Stimulated activated CD4-positive, alpha-beta T cell treated with anti-CD3 and anti-CD28 coated beads, Interleukin-1b, Interleukin-23, amount 100 ng/mL, for 1 hour (primary cell): ENCODE measurements around the gene SIK2.
A peak's percentile ranks its signal among the peaks of the same experiment; 100 is the strongest.

ENCODE experiments used
- DNase-seq, 2 donors: peaks; one replicate each; pipeline ENCODE4 v3.0.0-alpha.2; 2020; ENCODE audit warnings: low read depth in 2 of 2

SIK2 gene

DNA sequence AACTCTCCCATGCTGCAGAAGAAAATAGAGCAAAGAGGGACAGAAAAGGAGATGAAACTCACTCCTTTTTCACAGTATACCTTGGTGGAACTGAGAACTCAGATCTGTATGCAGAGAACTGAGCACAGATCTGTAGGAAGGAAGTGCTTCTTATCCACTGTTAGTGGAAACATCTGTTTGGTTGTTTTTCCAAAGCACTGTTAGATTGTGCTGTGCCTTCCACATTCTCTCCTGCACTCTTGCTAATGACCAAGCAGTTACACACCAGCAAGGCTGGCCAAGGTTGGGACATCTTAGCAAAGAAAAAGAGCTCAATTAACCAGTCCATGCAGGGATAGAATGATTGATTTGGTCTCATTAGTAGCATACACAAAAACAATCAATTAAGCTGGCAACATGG, 20.1 kb upstream of the SIK2 start:
- DNase-seq, result no peak

DNA sequence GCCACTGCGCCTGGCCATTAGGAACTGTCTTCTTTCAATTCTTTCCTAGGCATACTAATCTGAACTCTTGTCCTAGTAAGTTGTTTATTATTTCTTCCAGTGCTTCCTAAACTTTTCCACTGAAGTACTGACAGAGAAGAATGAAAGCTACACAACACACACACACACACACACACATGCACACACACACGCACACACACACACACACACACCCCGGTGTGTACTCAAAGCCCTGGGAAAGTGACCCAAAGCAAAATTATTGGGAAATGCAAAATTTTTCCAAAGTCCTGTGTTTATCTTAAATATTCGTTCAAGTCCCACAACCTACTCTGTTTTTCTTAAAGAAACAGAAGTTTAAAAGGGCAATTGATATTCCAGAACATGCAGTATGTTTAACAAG, 19.4 kb upstream of the SIK2 start:
- no peak for DNase-seq

DNA sequence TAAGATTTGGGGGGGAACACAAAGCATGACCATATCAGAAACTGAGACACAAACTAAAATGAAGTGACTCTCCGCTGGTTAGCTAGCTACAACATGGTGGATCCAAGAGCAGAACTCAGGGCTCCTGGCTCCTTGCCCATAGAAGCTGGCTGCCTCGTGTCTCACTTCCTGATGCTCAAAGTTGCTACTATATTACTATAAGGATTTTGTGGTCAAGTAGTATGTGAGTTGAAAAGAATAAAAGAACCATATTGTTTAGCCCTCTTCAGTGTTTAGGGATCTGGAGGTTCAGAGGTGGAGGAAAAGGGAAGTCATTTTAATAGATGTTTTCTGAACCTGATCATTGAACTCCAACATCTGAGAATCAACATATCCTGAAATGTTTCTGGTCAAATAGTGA, 16.9 kb upstream of the SIK2 start:
- no peak for DNase-seq

DNA sequence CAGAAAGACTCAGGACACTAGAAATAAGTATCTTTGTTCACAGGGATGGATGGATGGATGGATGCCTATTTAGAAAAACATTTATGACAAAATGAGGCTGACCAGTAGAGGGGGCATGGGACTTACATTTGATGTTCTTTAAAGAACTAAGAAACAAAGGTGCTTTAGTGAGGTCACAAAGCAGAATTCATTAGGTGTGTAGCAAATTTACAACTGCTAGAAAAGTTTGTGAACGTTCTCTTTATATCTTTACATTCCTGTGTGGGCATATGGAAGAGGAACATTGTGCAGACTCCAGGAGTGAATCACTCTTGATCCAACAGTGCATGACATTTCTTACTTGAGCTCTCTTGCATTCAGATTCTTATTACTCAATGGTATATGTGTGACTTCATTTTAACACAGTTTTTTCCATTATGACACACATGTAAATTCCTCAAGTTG, 15.8 kb upstream of the SIK2 start:
- DNase-seq, result peak in 1 of 2 donors; percentile 17

DNA sequence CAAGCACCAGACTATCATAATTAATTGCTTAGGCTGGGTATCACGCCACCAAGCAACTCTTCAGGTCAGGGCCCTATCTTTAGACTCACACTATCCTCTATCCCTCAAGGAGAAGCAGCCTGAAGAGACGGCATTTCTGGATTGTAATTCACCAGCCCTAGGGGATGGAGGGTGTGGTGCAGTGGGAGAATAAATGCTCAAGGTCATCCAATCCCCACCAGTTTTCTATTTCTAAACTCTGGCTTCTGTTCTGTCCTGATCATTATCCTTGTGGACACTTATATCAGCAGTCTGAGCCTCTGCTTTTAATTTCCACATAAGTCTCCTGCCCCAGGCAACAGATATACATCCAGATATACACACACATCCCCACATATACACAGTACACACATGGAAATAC, 13.1 kb upstream of the SIK2 start:
- DNase-seq, result no peak

DNA sequence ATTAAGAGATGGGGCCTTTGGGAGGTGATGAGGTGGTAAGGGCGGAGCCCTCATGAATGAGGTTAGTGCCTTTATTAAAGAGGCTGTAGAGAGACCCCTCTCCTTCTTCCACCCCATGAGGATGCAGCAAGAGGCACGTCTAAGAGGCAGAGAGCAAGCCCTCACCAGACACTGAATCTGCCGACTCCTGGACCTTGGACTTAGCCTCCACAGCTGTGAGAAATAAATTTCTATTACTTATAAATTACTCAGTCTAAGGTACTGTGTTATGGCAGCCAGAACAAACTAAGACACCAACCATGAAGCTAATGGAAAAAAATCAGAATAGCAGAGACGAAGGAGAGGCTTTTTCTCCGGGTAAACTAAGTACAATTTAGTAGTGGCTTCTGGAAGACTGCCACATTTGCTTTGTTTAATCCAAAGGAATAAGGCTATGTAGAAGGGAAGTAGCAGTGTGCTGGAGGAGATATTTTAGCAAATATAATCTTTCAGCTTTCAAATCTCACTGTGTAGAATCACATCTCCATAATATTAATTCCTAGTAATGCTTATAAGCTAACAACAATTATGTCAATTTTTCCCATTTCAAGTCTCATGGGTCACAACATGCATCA, 12.3 kb upstream of the SIK2 start:
- no peak for DNase-seq

DNA sequence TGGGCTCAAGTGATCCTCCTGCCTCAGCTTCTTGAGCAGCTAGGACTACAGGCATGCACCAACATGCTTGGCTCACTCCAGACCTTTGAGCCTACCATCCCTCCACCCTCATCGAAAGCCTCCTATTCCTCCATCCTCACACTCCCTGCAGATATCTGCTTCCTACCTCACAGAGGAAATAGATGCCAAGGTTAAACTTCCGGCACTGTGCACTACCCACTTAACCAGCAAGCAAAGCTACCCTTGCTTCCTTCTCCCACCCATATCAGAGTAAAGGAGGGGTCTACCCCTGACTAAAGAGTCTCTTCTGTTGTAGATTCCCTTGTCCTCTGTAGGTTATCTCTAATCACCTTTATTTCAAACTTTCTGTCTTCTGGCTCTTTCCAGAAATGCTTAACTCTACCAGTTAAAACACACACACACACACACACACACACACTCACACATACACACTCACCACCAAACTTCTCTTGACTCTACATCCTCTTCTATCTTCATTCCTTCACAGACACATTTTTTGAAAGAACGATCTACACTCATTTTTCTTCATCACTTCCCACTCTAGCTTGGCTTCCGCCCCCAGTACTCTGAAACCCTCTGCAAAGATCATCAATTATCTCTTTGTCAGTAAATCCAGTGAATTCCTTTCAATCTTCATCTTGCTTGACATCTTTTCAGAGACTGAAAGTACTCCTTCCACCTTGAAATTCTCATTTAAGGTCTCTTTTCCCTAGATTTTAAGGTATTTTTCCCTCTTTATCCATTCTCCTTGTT, 10.9 kb upstream of the SIK2 start:
- no peak for DNase-seq

DNA sequence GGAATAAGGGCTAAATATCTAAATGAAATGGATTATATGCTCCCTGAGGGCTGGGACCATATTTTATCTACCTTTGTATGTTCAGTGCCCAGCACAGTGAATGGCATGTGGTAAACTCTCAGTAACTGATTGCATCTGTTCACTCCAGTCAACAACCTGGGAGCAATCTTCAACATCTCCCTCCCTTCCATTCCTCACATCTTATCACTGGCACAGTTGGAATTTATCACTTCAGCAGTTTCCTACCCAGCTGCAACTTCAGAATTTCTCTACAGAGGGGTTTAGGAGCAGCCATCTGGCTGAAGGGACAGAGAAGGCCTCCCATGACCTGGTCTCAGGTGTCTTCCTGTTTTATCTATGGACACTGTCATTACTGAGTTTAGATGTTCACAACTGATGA, 9.8 kb upstream of the SIK2 start:
- no peak for DNase-seq

DNA sequence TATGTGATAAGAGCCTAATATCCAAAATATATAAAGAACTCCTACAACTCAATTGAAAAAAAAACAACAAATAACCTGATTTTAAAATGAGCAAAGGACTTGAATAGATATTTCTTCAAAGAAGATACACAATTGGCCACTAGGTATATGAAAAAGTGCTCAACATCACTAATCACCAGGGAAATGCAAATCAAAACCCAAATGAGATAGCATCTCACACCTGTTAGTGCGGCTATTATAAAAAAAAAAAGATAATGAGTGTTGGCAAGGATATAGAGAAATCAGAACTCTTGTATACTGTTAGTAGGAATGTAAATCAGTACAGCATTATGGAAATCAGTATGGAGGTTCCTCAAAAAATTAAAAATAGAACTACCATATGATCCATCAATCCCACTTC, 5.9 kb upstream of the SIK2 start:
- no peak for DNase-seq

DNA sequence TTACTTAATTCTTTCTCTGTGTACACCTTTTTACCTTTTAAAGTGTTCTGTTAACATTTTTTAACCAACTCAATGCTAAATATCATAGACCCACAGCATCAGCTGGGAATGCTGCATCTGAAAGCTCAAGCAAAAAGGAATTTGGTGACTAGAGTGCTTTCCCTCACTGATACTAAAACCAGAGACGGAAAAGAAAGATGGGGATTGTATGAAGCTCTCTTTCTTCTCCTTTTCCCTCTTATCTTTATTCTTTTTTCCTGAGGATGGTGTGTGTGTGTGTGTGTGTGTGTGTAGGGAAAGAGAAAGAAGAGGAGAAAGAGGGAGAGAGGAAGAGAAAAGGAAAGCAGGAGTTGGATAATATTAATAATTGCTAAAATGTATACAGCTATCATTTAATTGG, 4.1 kb upstream of the SIK2 start:
- DNase-seq, result no peak

DNA sequence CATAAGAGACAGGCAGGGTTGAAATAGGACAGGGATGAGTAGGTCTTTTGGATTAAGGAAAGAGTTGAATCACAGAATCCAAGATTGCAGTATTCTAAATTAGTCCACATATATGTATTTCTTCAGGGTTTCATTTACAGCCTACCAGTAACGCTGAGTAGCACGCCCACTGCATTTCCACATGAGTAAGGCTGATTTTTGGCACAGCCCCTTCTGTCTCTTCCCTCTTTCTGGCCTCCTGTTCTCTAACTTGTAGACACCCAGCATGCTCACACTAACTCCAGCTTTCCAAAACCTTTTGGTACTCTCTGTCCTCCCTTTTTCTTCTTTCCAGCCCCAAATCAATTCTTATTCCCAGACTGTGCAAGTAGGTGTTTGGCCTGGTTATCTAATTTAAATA, 3.7 kb upstream of the SIK2 start:
- DNase-seq, result no peak

DNA sequence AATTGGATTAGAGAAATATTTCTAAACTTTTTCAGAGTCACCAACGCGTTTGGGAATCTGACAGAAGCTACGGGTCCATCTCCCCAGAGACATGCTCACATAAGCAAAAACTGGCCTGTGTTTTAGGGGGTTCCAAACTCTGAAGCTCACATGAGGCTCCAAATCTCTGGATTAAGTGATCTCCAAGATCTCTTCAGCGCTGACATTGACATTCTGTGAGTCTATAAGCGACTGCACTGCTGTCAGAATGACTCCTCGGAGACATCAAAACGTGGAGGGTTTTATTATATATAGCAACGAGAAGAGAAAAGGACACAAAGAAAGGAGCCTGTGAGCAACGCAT, 642 bp upstream of the SIK2 start:
- no peak for DNase-seq

DNA sequence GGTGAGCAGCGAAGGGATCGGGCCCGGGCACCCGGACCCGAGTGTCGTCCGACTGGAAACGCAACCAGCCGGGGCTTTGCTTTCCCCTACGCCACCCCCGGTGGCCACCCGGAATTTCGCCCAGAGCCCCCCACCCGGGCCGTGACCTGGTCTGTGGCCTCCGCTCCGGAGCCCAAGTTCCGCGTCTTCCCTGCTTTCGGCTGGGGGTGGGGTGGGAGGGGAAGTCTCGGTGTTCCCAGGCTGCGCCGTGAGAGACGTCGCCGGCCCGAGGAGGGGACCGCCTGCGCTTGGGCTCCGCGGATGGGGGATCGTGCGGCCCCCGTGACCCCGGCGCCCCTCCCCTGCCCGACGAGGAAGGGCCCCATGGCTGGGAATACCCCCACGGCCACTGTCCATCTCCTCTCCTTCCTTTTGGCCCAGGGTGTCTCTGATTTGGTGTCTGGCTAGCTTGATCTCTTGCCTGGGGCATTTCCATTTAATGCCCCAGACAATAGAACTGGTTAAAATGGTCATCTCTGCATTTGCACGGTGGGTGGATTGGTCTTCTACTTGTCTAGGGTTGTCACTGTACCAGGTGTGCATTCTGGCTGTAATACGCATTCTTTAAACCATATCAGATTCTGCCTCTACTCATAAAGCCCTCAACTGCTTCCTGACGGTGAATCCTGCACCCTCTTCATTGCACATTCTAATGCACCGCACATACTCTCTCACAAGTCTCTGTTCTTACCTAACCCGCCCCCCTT, 789 bp downstream of the SIK2 start:
- no peak for DNase-seq

DNA sequence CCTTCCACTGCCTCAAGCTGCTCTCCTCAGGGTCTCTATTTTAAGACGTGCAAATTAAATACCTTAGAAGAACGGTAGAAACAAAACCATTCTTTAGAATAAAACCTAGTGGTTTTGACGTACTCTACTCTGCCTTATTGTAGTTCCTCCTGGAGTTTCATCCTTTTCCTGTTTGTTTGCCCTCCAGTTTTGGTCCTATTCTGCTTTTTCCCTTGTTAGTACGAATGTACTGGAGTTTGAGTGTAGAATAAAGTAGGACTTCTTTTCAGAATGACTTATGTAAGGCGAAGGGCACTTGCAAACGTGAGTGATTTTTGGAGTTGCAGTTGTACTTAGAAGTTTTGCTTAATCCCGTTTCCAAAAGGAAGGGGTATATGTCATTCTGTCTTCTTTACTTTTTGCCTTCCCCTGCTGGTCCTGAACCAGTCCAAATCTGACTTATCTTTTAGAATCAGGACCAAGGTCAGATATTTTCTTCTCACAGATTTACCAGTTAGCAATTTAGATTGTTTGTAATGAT, 1.4 kb downstream of the SIK2 start:
- DNase-seq, result no peak

DNA sequence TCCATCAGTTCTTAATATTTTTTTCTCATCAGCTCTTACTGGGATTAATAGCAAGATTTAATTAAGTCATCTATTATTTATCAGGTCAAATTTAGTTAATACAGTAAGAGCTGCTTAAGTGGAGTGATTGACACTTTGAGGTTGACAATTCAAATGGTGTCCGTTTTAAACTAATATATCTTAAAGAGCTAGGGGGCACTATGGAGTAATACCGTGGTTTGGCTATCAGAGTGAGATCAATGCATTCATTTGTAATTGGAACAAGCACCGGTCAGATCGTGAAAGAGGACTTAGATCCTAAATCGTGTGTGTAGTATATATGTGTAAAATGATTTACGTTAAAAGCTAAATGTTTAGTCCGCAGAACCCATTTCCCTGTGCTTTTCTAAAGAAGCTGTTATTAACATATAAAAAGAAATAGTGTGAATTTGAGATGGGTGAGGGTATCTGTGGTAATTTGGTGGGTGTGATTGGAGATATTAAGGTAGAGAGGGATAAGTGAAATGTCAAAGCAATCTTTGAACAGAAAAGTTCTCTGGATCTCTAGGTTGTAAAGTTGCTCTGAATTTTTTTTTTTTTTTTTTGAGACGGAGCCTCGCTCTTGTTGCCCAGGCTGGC, 2.3 kb downstream of the SIK2 start:
- no peak for DNase-seq

DNA sequence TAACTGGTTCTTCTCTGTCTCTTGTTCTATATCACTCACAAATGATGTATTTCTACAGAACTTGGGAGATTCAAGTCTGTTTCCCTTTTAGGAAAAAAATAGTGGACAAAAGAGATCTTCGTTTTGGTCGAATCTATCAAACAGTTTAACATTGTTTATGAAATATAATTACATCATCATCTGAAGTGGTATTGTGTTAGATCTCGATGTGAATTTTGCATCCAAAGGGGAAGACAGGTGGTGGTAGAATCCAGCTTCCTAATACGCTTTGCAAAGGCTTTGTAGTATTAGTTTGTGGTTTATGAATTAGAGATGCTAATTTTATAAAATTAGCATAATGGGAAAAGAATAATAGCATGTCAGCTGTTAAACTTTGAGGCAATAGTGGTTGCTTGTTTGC, 3.4 kb downstream of the SIK2 start:
- no peak for DNase-seq

DNA sequence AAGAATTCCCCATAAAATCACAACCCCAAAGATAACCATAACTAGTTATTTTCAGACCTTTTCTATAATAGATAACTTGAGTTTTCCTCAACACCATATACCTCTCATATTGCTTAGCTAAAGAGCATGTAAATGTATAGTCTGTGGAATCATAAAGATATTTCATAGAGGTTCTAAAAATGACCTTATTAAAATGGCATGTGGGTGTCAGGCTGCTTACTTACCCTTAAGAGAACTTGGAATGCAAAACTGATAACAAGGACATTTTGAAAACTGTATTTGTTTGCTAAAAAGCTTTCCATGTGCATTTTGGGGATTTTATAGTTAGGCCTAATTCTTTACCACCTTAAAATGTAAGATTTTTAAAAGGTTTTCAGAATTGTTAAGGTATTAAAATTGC, 4.7 kb downstream of the SIK2 start:
- no peak for DNase-seq

DNA sequence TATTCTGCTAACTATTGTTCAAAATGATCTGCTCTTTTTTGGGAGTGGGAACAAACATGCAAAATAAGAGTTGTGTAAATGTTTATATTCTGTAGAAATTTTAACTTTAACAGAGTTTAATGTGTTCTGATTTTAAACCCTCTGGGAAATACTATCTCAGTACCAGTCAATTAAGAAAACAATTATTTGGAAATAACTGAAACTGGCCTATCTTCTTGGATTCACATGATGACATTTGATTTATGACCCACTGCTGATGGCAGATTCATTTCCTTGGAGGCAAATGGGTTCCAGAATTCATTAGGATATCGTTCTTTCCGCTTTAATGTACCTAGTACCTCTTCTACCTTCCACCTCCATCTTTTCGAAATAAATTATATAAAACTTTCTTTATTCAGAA, 5.5 kb downstream of the SIK2 start:
- DNase-seq, result no peak

DNA sequence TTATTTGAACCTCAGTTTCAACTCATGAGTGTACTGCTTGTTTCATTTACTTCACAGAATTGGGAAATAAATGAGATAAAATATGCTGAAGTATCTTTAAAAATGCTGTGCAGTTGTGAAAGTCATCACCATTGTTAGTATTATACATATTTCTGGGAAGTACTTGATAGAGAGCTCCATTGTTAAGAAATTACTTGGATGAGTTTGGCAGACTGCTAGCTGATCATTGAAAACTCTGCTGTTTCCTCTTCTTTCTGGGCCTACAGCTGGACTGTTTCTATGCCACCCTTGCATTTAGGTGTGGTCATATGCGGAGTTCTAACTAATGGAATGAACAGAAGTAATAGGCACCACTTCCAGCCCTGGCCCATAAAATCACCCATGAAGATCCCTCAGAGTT, 10.0 kb downstream of the SIK2 start:
- DNase-seq, result no peak

DNA sequence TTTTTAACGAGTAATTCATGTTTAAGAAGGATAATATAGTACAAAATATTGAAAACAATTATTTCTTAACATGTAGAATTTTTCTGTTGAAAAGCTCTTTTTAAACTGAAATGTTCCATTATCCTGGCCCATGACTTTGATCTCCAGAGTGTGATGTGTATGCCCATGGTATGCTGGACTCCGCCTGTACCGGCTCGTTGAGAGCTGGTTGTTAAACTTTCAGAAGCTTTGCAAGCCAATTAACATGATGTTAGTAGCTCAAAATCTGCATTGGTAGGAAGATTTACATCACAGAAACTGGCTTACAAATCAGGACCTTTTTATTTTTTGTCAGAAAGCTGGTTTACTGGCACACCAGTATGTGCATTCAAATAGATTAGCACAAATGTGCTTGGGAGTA, 15.0 kb downstream of the SIK2 start:
- no peak for DNase-seq

DNA sequence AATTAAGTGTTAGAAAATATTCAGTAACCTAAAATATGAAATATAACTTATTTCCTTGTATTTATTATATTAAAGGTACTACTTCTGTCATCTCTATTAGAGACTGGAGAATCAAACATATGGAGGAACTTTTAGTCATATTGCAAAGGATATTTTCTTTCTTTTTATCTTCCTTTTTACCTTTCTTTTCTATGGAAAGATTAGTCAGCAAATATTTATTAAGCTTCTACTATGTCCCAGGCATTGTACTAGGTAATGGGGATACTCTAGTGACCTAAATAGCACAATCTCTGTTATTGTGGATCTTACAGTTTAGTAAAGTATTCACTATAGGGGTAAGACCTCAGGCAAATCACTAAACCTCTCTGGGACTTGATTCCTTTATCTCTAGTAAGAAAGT, 18.3 kb downstream of the SIK2 start:
- DNase-seq, result no peak

DNA sequence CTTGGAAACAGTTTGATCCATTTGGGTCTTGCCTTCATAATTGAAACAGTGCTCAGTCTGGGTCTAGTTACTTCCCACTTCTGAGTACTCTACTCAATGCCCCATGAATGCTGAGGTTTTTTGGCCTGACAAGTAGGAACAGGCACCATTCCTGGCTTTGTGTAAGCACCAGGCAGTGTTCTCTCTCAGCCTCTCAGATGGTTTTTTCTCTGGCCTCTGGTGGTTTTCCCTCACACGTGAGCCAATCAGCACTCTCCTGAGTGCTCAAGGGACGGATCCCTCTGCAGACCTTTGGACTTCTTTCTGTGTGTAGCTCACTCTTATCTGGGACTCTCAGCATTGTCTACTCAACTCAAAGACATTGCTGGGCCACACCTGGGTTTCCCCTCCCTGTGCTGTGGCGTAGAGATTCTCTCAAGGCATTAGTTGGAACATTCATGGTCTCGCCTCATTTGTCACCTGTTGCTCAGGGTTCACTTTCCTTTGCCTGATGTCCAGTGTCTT, 21.3 kb downstream of the SIK2 start:
- DNase-seq, result no peak
